Caki2 (cell line): ENCODE data around the gene FCGBP. TPM values are rescaled to one million over a fixed set of nuclear protein-coding genes. Genes with fewer than 3 reads are reported as not detected.
"Not testable (repeated sequence)": the region's sequence is repeated elsewhere in the genome, so short reads cannot be mapped to it uniquely, and the experiment has no call there.

Experiments
- DNase-seq: peaks from one replicate; pipeline ENCODE4 v3.0.0-alpha.2; 2015; ENCODE audit warnings: low read depth
- in situ Hi-C: cut with HindIII; loops from 2 replicates; pipeline ENCODE4 v1.10.0; 2016; ENCODE audit warnings: low sequenced_read_pairs, low pct_unique_long_range_greater_than_20kb, mixed read lengths
- total RNA-seq: library from RNA; depleted of rRNA; stranded (reverse); fragments of >200 nt; shearing (Covaris generic); gene quantifications from 2 replicates; pipeline ENCODE4 v1.2.3, GENCODE V29; 2014; ENCODE audit warnings: low replicate concordance; rRNA removed

FCGBP gene
- total RNA-seq, result 0.30 and 1.8 TPM in 2 replicates

DNA sequence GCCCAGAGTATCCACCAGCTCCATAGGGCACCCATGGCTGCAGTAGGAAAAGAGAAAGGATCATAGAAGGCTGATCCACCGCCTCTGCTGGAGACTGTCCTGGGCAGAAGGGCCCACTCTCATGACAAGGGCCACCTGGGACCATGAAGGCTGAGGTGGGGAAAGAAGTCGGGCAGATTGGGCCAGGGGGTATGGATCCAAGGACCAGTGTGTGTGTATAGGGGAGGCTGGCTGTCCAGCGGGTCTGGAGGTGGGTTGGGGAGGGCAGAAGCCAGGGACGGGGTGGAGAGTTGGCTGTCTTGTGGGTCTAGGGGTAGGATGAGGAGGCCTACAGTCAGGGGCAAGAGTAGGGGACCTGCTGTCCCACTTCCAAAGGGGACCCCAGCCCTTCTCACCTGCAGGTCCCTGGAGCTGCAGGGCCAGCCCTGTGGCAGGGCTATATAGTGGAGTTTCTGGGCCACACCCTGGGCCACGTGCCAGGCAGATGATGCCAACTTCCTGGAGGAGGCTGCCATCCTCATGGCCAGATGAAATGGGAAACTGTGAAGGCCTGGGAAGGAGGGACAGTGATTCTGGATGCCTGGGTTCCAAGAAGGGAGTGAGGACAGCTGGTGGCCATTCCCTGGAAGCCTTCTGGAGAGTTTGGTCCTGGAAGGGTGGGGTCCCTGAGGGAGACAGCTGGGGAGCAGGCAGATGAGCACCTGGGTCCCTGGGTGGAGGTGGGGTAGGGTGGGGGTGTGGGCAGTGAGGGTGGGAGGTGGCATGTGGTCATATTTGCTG lies at the start of gene FCGBP:
TSS of gene FCGBP (minus strand) at position 51 of the 780 bp plus-strand sequence.
- in situ Hi-C loops, result no loop called here
- no peak for DNase-seq

DNA sequence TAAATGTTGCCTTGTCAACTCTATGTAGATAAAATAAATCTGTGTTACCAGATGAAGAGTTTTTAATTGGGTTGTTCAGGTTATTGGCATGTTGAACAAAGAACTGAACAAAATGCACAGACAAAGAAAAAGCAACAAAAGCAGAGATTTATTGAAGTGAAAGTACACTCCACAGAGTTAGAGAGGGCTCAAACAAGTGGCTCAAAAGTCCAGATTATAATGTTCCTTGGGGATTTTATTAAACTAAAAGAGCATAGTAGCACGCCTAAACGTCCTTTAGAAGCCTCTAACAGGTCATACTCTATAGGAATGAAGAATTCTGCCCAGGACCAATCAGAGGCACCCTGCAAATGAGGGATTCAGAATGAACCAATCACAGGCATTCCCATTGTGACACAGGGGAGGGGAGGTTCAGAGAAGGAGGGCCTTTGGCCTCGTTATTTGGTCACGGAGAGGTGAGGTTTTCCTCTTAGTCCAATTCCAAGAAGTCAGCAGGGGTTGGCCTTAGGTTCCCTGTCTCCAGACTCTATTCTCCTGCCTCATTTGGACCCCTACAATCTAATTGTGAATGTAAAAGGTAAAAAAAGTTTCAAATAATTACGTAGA lies 49.4 kb upstream of the FCGBP start:
- no peak for DNase-seq
- in situ Hi-C loops, result no loop called here

DNA sequence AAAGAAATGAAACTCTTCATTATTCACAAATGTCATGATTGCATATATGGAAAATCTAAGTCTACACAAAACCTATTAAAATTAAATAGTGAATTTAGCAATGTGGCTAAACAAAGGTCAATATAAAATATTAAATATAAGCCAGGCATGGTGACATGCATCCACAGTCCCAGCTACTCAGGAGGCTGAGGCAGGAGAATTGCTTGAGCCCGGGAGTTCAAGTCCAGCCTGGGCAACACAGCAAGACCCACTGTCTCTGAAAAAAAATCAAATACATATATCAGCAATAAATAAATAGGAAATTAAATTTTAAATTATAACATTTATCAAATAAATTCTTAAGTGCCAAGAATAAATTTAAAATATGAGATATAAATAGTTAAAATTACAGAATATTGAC lies 48.4 kb upstream of the FCGBP start:
- in situ Hi-C loops, result no loop called here
- DNase-seq, result no peak

DNA sequence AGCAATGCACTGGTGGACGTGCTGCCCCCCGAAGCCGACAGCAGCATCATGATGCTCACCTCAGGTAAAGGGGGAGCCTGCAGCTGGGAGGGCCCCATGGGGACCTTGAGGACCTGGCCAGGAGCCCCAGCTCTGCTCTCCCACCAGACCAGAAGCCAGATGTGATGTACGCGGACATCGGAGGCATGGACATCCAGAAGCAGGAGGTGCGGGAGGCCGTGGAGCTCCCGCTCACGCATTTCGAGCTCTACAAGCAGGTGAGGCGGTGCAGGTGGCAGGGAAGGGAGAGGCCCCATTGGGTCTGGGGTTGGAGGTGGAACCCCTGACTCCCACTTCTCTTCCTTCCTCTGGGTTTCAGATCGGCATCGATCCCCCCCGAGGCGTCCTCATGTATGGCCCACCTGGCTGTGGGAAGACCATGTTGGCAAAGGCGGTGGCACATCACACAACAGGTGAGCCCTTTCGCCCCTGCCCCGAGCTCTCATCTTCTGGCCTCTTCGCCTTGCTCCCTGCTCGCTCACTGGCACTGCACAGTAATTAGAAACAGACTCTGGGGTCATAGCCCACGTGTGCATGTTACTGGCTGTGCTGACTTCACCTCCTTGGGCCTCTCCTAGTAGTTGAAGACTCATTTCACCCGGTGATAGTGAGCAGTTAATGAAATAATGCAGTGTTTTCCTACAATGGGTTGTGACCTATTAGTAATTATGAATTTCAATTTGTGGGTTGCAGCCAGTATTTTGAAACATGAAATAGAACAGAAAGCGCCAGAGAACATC lies 40.1 kb upstream of the FCGBP start:
- in situ Hi-C loops, result no loop called here
- DNase-seq, result no peak

GRCh38 chr19:39971380-39972035 lies 37.1 kb upstream of the FCGBP start:
- DNase-seq, result no peak
- in situ Hi-C loops, result no loop called here

DNA sequence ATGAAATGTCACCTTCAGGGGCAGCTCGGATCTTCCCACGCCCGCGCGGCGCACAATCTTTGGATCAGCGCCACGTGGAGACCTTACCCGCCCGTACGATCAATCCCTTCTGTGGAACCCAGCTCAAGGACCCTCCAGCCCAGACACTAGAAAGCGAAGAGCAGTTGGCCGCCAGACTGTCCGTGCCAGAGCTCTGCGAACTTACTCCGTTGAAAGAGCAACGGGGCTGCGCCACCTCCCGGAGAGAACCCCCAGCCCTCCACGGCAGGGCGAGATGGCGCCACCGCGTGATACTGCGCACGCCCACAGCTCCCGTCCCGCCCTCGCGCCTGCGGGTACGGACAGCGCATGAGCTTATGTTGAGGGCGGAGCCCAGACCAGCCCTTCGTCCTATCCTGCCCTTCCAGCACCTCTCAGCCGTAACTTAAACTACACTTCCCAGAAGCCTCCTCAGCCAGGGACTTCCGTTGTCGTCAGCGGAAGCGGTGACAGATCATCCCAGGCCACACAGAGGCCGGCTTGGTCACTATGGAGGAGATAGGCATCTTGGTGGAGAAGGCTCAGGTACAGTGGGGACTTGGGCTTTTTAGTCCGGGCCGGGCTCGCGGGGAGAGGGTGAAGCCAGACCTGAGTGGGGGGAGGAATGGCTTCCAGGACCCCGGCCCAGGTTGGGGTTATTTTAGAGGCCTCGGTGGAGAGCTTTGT lies 36.4 kb upstream of the FCGBP start, which contains the start of gene PSMC4:
TSS of gene PSMC4 (plus strand) at position 491 of the 705 bp plus-strand sequence. CDS start at position 529, 38 bp downstream.
- in situ Hi-C loops, result no loop called here
- peak; percentile 100 for DNase-seq

DNA sequence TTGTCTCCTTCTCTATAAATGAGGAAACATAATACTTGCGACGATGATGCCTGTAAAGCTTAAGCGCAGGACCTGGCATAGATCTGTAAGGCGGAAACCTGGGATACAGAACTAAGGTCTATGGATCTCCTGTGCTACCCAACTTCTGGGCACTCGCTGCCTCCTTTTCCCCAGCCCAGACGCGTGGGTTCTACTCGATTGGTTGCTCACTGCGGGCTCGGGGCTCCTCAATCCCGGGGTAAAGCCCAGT lies 35.9 kb upstream of the FCGBP start:
- in situ Hi-C loops, result no loop called here
- no peak for DNase-seq

- DNase-seq, result no peak
- in situ Hi-C loops, result no loop called here
Observed at GRCh38 chr19:39969681-39970424, 35.4 kb upstream of the FCGBP start.

DNA sequence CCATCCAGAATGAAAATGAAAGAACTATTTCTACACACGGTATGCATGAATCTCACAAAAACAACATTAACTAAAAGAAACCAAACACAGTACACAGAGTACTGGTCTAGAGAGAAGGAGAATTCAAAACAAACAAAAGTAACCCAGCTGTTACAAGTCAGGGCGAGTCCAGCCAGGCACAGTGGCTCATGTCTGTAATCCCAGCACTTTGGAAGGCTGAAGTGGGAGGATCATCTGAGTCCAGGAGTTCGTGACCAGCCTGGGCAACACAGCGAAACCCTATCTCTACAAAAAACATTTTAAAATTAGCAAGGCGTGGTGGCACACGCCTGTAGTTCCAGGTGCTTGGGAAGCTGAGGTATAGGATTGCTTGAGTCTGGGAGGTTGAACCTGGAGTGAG lies 34.8 kb upstream of the FCGBP start:
- in situ Hi-C loops, result no loop called here

DNA sequence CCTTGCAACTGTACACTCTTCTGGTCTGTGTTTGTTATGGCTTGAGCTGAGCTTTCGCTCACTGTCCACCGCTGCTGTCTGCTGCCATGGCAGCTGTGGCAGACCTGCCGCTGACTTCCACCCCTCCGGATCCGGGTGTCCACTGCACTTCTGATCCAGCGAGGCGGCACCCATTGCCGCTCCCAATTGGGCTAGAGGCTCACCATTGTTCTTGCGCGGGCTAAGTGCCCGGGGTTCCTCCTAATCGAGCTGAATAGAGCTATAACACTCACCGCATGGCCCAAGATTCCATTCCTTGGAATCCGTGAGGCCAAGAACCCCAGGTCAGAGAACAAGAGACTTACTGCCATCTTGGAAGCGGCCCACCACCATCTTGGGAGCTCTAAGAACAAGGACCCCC lies 34.4 kb upstream of the FCGBP start:
- DNase-seq, result no peak
- in situ Hi-C loops, result no loop called here

More for the DNA sequence above, 34.8 kb upstream of the FCGBP start:
- peak; percentile 46 for DNase-seq

- no peak for DNase-seq
- in situ Hi-C loops, result no loop called here
Observed at GRCh38 chr19:39967561-39967960, 33.1 kb upstream of the FCGBP start.

DNA sequence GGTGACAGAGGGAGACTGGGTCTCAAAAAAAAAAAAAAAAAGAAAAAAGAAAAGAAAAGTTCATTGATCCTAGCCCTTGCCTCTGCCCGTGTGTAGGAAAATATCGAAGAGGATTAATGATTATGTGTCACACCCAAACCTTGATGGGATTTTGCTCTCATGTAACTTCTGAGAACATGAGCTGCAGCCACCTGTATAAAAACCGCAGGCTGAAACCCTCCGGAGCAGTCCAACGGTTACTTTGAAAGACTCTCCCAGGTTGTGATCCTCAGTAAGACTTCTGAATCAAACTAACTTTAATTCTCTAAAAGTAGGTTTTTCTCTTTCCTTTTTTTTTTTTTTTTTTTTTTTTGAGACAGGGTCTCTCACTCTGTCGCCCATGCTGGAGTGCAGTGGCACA lies 32.2 kb upstream of the FCGBP start:
- no peak for DNase-seq
- in situ Hi-C loops, result no loop called here

DNA sequence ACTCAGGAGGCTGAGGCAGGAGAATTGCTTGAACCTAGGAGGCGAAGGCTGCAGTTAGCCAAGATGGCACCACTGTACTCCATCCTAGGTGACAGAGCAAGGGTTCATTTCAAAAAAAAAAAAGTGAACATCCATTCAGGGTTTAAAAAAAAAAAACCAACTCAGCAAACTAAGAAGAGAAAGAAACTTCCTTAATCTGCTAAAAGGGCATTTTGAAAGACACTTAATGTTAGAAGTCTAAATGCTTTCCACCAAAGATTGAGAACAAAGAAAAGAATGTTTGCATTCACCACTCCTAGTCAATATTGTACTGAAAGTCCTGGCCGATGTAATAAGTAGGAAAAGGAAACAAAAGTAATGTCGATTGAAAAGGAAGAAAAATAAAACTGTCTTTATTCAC lies 29.5 kb upstream of the FCGBP start:
- in situ Hi-C loops, result no loop called here

DNA sequence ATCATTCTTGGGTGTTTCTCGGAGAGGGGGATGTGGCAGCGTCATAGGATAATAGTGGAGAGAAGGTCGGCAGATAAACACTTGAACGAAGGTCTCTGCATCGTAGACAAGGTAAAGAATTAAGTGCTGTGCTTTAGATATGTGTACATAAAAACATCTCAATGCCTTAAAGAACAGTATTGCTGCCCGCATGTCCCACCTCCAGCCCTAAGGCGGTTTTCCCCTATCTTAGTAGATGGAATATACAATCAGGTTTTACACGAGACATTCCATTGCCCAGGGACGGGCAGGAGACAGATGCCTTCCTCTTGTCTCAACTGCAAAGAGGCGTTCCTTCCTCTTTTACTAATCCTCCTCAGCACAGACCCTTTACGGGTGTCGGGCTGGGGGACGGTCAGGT lies 25.0 kb upstream of the FCGBP start:
- in situ Hi-C loops, result not testable (repeated sequence)

More for the DNA sequence above, 29.5 kb upstream of the FCGBP start:
- DNase-seq, result no peak

GRCh38 chr19:39958942-39959341 lies 24.5 kb upstream of the FCGBP start:
- in situ Hi-C loops, DNase-seq: not testable (repeated sequence)

More for the DNA sequence above, 25.0 kb upstream of the FCGBP start:
- not testable (repeated sequence) for DNase-seq

DNA sequence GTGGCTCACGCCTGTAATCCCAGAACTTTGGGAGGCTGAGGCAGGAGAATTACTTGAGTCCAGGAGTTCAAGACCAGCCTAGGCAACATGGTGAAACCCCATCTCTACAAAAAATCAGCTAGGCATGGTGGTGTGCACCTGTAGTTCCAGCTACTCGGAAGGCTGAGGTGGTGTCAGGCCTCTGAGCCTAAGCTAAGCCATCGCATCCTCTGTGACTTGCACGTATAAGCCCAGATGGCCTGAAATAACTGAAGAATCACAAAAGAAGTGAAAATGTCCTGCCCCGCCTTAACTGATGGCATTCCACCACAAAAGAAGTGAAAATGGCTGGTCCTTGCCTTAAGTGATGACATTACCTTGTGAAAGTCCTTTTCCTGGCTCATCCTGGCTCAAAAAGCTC lies 23.5 kb upstream of the FCGBP start:
- in situ Hi-C loops, DNase-seq: not testable (repeated sequence)

GRCh38 chr19:39953915-39954314 lies 19.5 kb upstream of the FCGBP start:
- in situ Hi-C loops, result no loop called here

More at GRCh38 chr19:39953915-39954314, 19.5 kb upstream of the FCGBP start:
- DNase-seq, result no peak
